Naive thymus-derived CD8-positive, alpha-beta T cell (primary cell): Measurements from ENCODE around the gene TSHZ3. TPM values are rescaled to one million over a fixed set of nuclear protein-coding genes. Genes with fewer than 3 reads are reported as not detected.
A peak's percentile ranks its signal among the peaks of the same experiment; 100 is the strongest.

Source experiments
- ATAC-seq, 2 donors: fragments of 150-1000 bp; cut with Tn5 transposase in 1 of 2; sonication (Bioruptor Pico), chemical (Tn5 transposase) in 1 of 2; 1 replicate in 1 of 2; 2 replicates in 1 of 2; pipeline ENCODE4 v1.10.0; 2021; ENCODE audit warnings: mild to moderate bottlenecking in 2 of 2, moderate library complexity in 2 of 2
- POLR2A ChIA-PET: fragments of 350-600 bp; sonication (Branson Sonifier 250); formaldehyde crosslinking; loops from one replicate; lab custom pipeline; 2021; ENCODE audit warnings: antibody characterized with exemption; lab: Charles Lee
- DNase-seq, 10 donors: peaks; one replicate each; pipeline versions ENCODE4 v3.0.0 to v3.0.0-alpha.2; 2020 to 2022
- H3K27ac Mint-ChIP-seq, 10 donors: one replicate each; pipeline ENCODE4 v1.8.0; 2020 to 2022; ENCODE audit warnings: mild to moderate bottlenecking in 10 of 10, mixed read lengths in 10 of 10, moderate library complexity in 4 of 10, inconsistent platforms in 1 of 10
- H3K27me3 Mint-ChIP-seq, 5 donors: one replicate each; pipeline ENCODE4 v1.8.0; 2021 to 2022; ENCODE audit warnings: mixed read lengths in 5 of 5
- H3K36me3 Mint-ChIP-seq, 3 donors: one replicate each; pipeline ENCODE4 v1.8.0; 2020 to 2022; ENCODE audit warnings: mixed read lengths in 3 of 3, mild to moderate bottlenecking in 2 of 3, inconsistent platforms in 1 of 3
- H3K4me1 Mint-ChIP-seq, 4 donors: one replicate each; pipeline ENCODE4 v1.8.0; 2021 to 2022; ENCODE audit warnings: mixed read lengths in 4 of 4
- H3K4me3 Mint-ChIP-seq, 10 donors: one replicate each; pipeline ENCODE4 v1.8.0; 2020 to 2022; ENCODE audit warnings: mild to moderate bottlenecking in 10 of 10, mixed read lengths in 10 of 10, moderate library complexity in 6 of 10, inconsistent platforms in 1 of 10
- H3K9me3 Mint-ChIP-seq, 9 donors: one replicate each; pipeline ENCODE4 v1.8.0; 2020 to 2022; ENCODE audit warnings: mixed read lengths in 9 of 9, mild to moderate bottlenecking in 3 of 9, inconsistent platforms in 1 of 9, moderate library complexity in 1 of 9
- polyA plus RNA-seq, 3 donors: library from polyadenylated mRNA; unstranded; fragments of 300-500 nt; fragmentation: Illumina TruSeq; gene quantifications; one replicate each; pipeline ENCODE4 v1.2.3, GENCODE V29; 2021
- total RNA-seq, 8 experiments: library from RNA in 2 of 8; stranded (reverse) in 2 of 8; gene quantifications; one replicate each; pipeline ENCODE4 v1.2.3 and lab custom pipeline; 2021 to 2026

TSHZ3 gene
- total and polyA plus RNA-seq, 5 experiments from 2014 or later = 0.09 TPM; not detected in 4

GRCh38 chr19:31352782-31353651 is 3.8 kb upstream of the TSHZ3 start:
- ATAC-seq = no peak
- Mint-ChIP-seq H3K36me3 (peaks cover 0 to 5% (median 0%) of the 10 kb centered on the region in 3 donors), H3K9me3 (peaks cover 0 to 3% (median 0%) of the 10 kb centered on the region in 9 donors), H3K27ac (no peak overlapping the region), H3K4me1 (peaks cover 19 to 62% (median 32%) of the 10 kb centered on the region in 4 donors), H3K4me3 (peak overlapping the region in 6 of 10 donors; percentile 26 to 85 (median 46)), H3K27me3 (peaks cover 35 to 82% (median 58%) of the 10 kb centered on the region in 5 donors)
- POLR2A ChIA-PET = no interaction called here
- no peak for DNase-seq

GRCh38 chr19:31352296-31352781 is 3.1 kb upstream of the TSHZ3 start:
- DNase-seq (no peak), ATAC-seq (no peak)
- Mint-ChIP-seq H3K27me3 (peaks cover 41 to 82% (median 59%) of the 10 kb centered on the region in 5 donors), H3K9me3 (peaks cover 0 to 3% (median 0%) of the 10 kb centered on the region in 9 donors), H3K27ac (no peak overlapping the region), H3K4me3 (peak overlapping the region in 9 of 10 donors; percentile 26 to 98 (median 77)), H3K36me3 (peaks cover 0 to 5% (median 0%) of the 10 kb centered on the region in 3 donors), H3K4me1 (peaks cover 19 to 65% (median 37%) of the 10 kb centered on the region in 4 donors)
- POLR2A ChIA-PET = no interaction called here

DNA sequence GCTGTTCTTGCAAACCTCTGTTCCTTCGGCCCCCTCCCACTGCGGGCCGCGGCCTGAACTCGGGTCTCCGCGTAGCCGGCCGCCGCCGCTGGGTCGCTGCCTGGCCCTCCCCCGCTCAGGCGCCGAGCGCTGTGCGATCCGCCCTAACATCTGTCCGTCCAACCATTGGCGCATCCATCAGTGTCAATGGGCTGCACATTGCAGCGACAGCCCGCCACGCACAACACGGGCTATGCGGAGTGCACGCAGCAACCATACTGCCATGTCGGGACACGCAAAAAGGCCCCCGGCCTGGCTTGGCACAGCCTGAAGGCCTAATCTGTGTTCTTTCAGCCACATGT is 2.6 kb upstream of the TSHZ3 start:
- H3K27me3 Mint-ChIP-seq = peaks cover 44 to 82% (median 62%) of the 10 kb centered on the region in 5 donors
- H3K4me3 Mint-ChIP-seq = peak overlapping the region; percentile 67 to 98 (median 77)
- H3K4me1 Mint-ChIP-seq = peaks cover 19 to 65% (median 37%) of the 10 kb centered on the region in 4 donors
- POLR2A ChIA-PET = no interaction called here
- peak overlapping the region in 1 of 10 donors; percentile 65 for H3K27ac Mint-ChIP-seq
- ATAC-seq (no peak), DNase-seq (no peak)
- H3K9me3 Mint-ChIP-seq = peaks cover 0 to 3% (median 0%) of the 10 kb centered on the region in 9 donors
- peaks cover 0 to 5% (median 0%) of the 10 kb centered on the region in 3 donors for H3K36me3 Mint-ChIP-seq

- H3K27ac Mint-ChIP-seq = peak overlapping the region in 1 of 10 donors; percentile 75
- ATAC-seq = no peak
- no peak for DNase-seq
- H3K36me3 Mint-ChIP-seq = peaks cover 0 to 5% (median 0%) of the 10 kb centered on the region in 3 donors
- POLR2A ChIA-PET = no interaction called here
- peaks cover 40 to 82% (median 60%) of the 10 kb centered on the region in 5 donors for H3K27me3 Mint-ChIP-seq
- H3K9me3 Mint-ChIP-seq = peaks cover 0 to 3% (median 0%) of the 10 kb centered on the region in 9 donors
- H3K4me3 Mint-ChIP-seq = peak overlapping the region; percentile 82 to 98 (median 92)
- H3K4me1 Mint-ChIP-seq = peaks cover 19 to 60% (median 32%) of the 10 kb centered on the region in 4 donors
These were observed 2.0 kb upstream of the TSHZ3 start for GRCh38 chr19:31351056-31351854.

DNA sequence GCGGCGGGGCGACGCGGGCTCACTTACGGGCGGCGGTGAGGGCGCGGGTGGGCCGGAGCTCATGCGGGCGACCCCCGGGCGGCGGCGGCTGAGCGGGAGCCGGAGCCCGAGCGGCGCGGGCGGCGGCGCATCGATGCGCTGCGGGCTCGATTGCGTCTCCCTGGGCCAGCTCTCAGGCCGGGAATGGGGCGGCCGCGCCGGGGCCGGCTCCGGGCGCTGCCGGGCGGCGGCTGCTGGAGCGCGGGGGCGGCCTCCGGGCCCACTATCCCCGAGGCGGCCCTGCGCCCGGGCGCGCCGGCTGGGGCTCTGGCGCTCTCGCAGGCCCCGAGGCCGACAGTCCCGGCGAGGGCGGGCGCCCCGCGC is 1.4 kb upstream of the TSHZ3 start:
- Mint-ChIP-seq H3K4me3 (peak overlapping the region in 9 of 10 donors; percentile 82 to 98 (median 93)), H3K27ac (peak overlapping the region in 1 of 10 donors; percentile 75), H3K9me3 (peaks cover 0 to 3% (median 0%) of the 10 kb centered on the region in 9 donors), H3K36me3 (peaks cover 0 to 5% (median 0%) of the 10 kb centered on the region in 3 donors), H3K4me1 (peaks cover 19 to 58% (median 32%) of the 10 kb centered on the region in 4 donors), H3K27me3 (peaks cover 38 to 79% (median 58%) of the 10 kb centered on the region in 5 donors)
- POLR2A ChIA-PET = no interaction called here
- DNase-seq (peak in 1 of 10 donors; percentile 19), ATAC-seq (peak; percentile 26 to 52)

DNA sequence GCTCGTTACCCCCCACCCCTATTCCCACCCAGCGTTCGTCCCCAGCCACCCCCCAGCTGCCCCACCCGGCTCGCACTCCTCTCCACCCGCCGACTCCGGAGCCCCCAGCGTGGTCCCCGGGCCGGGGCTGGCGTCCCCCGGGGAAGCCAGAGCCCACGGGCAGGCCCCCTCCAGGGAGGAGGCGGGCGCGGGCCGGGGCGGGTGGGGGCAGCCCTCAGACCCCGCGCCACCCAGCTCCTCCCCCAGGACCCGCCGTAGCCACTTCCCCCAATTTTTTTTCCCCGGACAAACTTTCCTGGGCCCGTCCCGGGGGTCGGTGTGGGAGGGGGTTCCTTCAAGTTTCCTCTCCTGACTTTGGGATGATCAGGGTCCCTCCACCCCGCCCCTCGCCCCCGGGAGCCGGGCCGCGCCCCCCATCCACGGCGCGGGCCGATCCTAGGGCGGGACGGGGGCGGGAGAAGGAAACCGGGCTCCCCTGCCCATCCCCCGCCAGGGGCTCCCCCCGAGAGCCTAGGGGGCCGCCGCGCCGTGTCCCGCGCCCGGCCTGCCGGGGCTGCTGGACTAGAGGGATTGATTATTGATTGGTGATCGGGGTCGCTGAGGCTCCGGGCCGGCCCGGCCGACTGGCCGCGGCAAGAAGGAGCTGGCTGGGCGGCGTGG is 927 bp upstream of the TSHZ3 start:
- H3K27ac Mint-ChIP-seq = no peak overlapping the region
- H3K4me3 Mint-ChIP-seq = peak overlapping the region in 8 of 10 donors; percentile 45 to 93 (median 62)
- POLR2A ChIA-PET = no interaction called here
- no peak for DNase-seq
- peaks cover 0 to 5% (median 0%) of the 10 kb centered on the region in 3 donors for H3K36me3 Mint-ChIP-seq
- peaks cover 34 to 78% (median 58%) of the 10 kb centered on the region in 5 donors for H3K27me3 Mint-ChIP-seq
- H3K9me3 Mint-ChIP-seq = peaks cover 0 to 3% (median 0%) of the 10 kb centered on the region in 9 donors
- peaks cover 19 to 53% (median 31%) of the 10 kb centered on the region in 4 donors for H3K4me1 Mint-ChIP-seq
- ATAC-seq = no peak

DNA sequence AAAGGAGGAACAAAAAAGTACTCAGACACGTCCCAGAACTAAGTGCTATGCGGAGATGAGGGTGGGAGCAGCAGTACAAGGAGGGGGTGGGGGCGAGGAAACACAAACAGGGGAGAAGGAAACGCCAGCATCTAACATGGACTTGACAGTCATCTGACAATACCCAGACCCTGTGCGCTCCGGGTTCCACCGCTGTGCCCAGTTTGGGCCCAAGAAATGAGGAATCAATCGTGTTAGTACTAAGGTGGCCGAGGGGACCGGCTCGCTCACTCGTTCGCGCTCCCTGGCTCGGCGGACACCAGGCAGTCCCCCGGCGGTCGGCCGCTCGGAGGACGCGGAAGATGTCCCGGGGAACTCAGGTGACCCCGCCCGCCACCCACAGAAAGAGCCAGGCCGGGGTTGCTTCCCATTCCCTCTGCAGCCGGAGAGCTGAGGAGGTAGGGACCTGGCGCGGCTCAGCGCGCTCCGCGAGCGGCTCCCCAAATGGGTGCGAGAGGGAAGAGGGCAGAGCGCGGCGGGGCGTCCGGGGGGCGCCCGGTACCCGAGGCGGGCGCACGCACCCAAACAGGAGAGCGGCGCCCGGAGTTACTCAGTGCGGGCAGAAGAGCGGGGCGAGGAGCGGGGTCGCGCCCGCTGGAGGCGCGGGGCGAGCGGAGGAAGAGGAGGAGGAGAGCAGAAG is 616 bp downstream of the TSHZ3 start:
- Mint-ChIP-seq H3K27me3 (peaks cover 32 to 72% (median 48%) of the 10 kb centered on the region in 5 donors), H3K4me3 (peak overlapping the region; percentile 71 to 93 (median 82)), H3K27ac (peak overlapping the region in 1 of 10 donors; percentile 29), H3K9me3 (peaks cover 0 to 3% (median 0%) of the 10 kb centered on the region in 9 donors), H3K4me1 (peaks cover 11 to 39% (median 26%) of the 10 kb centered on the region in 4 donors), H3K36me3 (peaks cover 0 to 5% (median 0%) of the 10 kb centered on the region in 3 donors)
- ATAC-seq (peak; percentile 18 to 36), DNase-seq (no peak)
- POLR2A ChIA-PET = no interaction called here

- no peak overlapping the region for H3K27ac Mint-ChIP-seq
These were observed 1.3 kb downstream of the TSHZ3 start for GRCh38 chr19:31347828-31348392.

GRCh38 chr19:31347354-31347753 is 1.9 kb downstream of the TSHZ3 start:
- peak overlapping the region in 8 of 10 donors; percentile 24 to 93 (median 82) for H3K4me3 Mint-ChIP-seq
- H3K27ac Mint-ChIP-seq = no peak overlapping the region
- peaks cover 7 to 27% (median 19%) of the 10 kb centered on the region in 4 donors for H3K4me1 Mint-ChIP-seq
- peaks cover 0 to 5% (median 0%) of the 10 kb centered on the region in 3 donors for H3K36me3 Mint-ChIP-seq
- no peak for DNase-seq
- H3K27me3 Mint-ChIP-seq = peaks cover 29 to 61% (median 44%) of the 10 kb centered on the region in 5 donors
- ATAC-seq = no peak
- peaks cover 0 to 3% (median 0%) of the 10 kb centered on the region in 9 donors for H3K9me3 Mint-ChIP-seq
- POLR2A ChIA-PET = interaction anchor here (0.7 kb wide), 1 partner anchor 9 kb away, joined by 3 read pairs; no protein-coding TSS in a partner anchor

More at GRCh38 chr19:31347828-31348392, 1.3 kb downstream of the TSHZ3 start:
- ATAC-seq (no peak), DNase-seq (no peak)
- Mint-ChIP-seq H3K4me1 (peaks cover 9 to 32% (median 24%) of the 10 kb centered on the region in 4 donors), H3K27me3 (peaks cover 31 to 65% (median 46%) of the 10 kb centered on the region in 5 donors), H3K4me3 (peak overlapping the region; percentile 71 to 93 (median 82)), H3K9me3 (peaks cover 0 to 3% (median 0%) of the 10 kb centered on the region in 9 donors), H3K36me3 (peaks cover 0 to 5% (median 0%) of the 10 kb centered on the region in 3 donors)
- POLR2A ChIA-PET = interaction anchor here (0.7 kb wide), 1 partner anchor 9 kb away, joined by 3 read pairs; no protein-coding TSS in a partner anchor

DNA sequence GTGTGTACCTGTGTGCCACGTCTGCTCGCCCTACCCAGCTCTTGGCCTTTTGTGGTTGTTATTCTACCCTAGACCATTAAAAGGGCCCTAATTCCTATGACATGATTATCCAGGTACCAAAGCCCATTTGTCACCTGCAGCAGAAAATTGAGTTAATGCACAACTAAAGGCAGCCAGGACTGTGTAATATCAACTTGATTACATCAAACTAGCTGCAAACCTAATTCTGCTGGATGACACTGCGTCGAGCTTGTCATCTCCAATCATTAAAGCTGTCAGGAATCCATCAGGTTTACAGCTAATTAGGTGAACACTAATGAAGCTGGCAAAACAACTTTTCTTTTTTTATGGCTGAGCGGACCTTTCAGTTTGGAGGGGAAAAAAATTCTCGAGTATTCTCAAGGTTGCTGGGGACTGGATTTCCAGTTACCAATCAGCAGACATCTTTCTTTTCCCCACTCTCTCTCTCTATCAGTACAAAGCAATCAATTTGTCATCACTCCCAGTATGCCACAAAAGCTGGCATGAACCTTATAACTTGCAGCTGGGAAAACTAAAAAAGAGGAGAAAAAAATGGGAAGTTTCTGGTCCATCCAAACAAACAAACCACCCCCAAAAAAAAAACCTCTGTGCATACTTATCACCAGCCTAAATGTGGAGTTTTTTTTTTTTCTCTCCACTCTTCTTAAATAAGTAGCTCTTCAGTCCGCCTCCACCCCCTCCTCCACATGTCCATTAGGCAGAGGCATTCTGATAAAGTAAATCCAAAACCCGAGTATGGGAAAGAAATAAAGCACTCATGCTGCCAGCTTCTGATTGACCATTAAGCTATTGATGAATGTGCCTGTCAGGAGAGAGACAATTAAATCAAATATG is 2.8 kb downstream of the TSHZ3 start:
- Mint-ChIP-seq H3K36me3 (peaks cover 0 to 5% (median 0%) of the 10 kb centered on the region in 3 donors), H3K4me3 (no peak overlapping the region), H3K27me3 (peaks cover 24 to 53% (median 37%) of the 10 kb centered on the region in 5 donors), H3K27ac (no peak overlapping the region), H3K9me3 (peaks cover 0 to 3% (median 0%) of the 10 kb centered on the region in 9 donors), H3K4me1 (peaks cover 8 to 25% (median 18%) of the 10 kb centered on the region in 4 donors)
- no peak for DNase-seq
- ATAC-seq = no peak
- POLR2A ChIA-PET = no interaction called here
